ENCODE data around the gene TUBB1. TPM values are rescaled to one million over a fixed set of nuclear protein-coding genes. Genes with fewer than 3 reads are reported as not detected.

Gene TUBB1
- total and polyA plus RNA-seq, 2 of the 13 experiments (the other 11 are each of a cell fraction or from before 2014, with no cell fraction given) = 0.11 to 57.6 TPM

GRCh38 chr20:59015812-59016711 lies 3.2 kb upstream of the TUBB1 start (continued):
- TF ChIP-seq ZNF691 (CRISPR knock-in tag; IDR thresholded peaks at IDR 0.05; ENCODE audit: borderline replicate concordance, low read depth) (peak; percentile 87), NCOA5 (CRISPR knock-in tag; IDR thresholded peaks at IDR 0.05) (no peak), HDAC1 (CRISPR knock-in tag; IDR thresholded peaks at IDR 0.05) (peak; percentile 96), ZNF235 (CRISPR knock-in tag; IDR thresholded peaks at IDR 0.05; ENCODE audit: borderline replicate concordance) (no peak), POLR2AphosphoS5 (IDR thresholded peaks at IDR 0.05; ENCODE audit: low read depth, low read length) (no peak), PITX1 (CRISPR knock-in tag; IDR thresholded peaks at IDR 0.05) (peak; percentile 99), HBP1 (CRISPR knock-in tag; IDR thresholded peaks at IDR 0.05; ENCODE audit: low read depth) (peak; percentile 87; the same call in 1 of the 2 replicates), PRPF4 (IDR thresholded peaks at IDR 0.05; ENCODE audit: low read depth, low read length, poor library complexity, severe bottlenecking) (no peak), ZBTB20 (CRISPR knock-in tag; IDR thresholded peaks at IDR 0.05; ENCODE audit: borderline replicate concordance, low read depth) (peak; percentile 82; the same call in 1 of the 2 replicates), TRIM24 (CRISPR knock-in tag; IDR thresholded peaks at IDR 0.05) (no peak), DNMT1 (CRISPR knock-in tag; IDR thresholded peaks at IDR 0.05) (no peak), SSRP1 (CRISPR knock-in tag; IDR thresholded peaks at IDR 0.05) (no peak), RFXANK (CRISPR knock-in tag; IDR thresholded peaks at IDR 0.05) (peak; percentile 67; the same call in 1 of the 2 replicates), ZNF549 (CRISPR knock-in tag; IDR thresholded peaks at IDR 0.05) (no peak), ZBTB37 (CRISPR knock-in tag; IDR thresholded peaks at IDR 0.05) (no peak), PCBP1 (IDR thresholded peaks at IDR 0.05; ENCODE audit: borderline replicate concordance, low read depth, low read length) (no peak), KDM1A (CRISPR knock-in tag; IDR thresholded peaks at IDR 0.05) (peak; percentile 89), SIX1 (CRISPR knock-in tag; IDR thresholded peaks at IDR 0.05; ENCODE audit: borderline replicate concordance) (peak; percentile 76; the same call in 1 of the 2 replicates), GABPB1 (CRISPR knock-in tag; IDR thresholded peaks at IDR 0.05) (no peak; the same call in none of the 2 replicates), ZSCAN21 (CRISPR knock-in tag; IDR thresholded peaks at IDR 0.05; ENCODE audit: borderline replicate concordance) (peak; percentile 65; the same call in 1 of the 2 replicates), ZNF143 (CRISPR knock-in tag; IDR thresholded peaks at IDR 0.05) (peak; percentile 70)
